ENCODE measurements around the gene DGKQ.

The DGKQ gene

GRCh38 chr4:1018147-1019020 lies 45.0 kb upstream of the DGKQ start:
- TF ChIP-seq EZH2phosphoT487 (conservative IDR thresholded peaks at IDR 0.05; ENCODE audit: low read length), result no peak
- TF ChIP-seq CTCF (IDR thresholded peaks at IDR 0.05; ENCODE audit: insufficient read depth, low read length, poor library complexity, severe bottlenecking), result no peak
- Histone ChIP-seq H3F3A (ENCODE audit: insufficient read depth) (no peaks in the 10 kb centered on the region), H2AFZ (ENCODE audit: low read depth, low read length, severe bottlenecking) (no peak overlapping the region), H3K9me3 (ENCODE audit: insufficient read depth, low read length) (no peaks in the 10 kb centered on the region), H4K20me1 (ENCODE audit: low read depth, low read length) (no peaks in the 10 kb centered on the region), H3K4me3 (ENCODE audit: insufficient read depth, low read length, poor library complexity, severe bottlenecking) (no peak overlapping the region), H3K27ac (ENCODE audit: low read depth, low read length) (no peak overlapping the region), H3K9ac (ENCODE audit: low read length) (no peak overlapping the region), H3K4me2 (ENCODE audit: low read depth, low read length, poor library complexity, severe bottlenecking) (no peak overlapping the region), H3K27me3 (ENCODE audit: low read length) (no peaks in the 10 kb centered on the region), H3K36me3 (ENCODE audit: low read length) (no peaks in the 10 kb centered on the region), H3K9me2 (replicated peaks; ENCODE audit: insufficient read depth, low read length) (no peaks in the 10 kb centered on the region), H3K79me2 (ENCODE audit: insufficient read depth, low read length) (no peaks in the 10 kb centered on the region)

GRCh38 chr4:1017706-1018105 lies 44.3 kb upstream of the DGKQ start:
- TF ChIP-seq EZH2phosphoT487 (conservative IDR thresholded peaks at IDR 0.05; ENCODE audit: low read length), result no peak
- no peak for TF ChIP-seq CTCF (IDR thresholded peaks at IDR 0.05; ENCODE audit: insufficient read depth, low read length, poor library complexity, severe bottlenecking)
- Histone ChIP-seq H3K27ac (ENCODE audit: low read depth, low read length) (no peak overlapping the region), H3K9ac (ENCODE audit: low read length) (no peak overlapping the region)

GRCh38 chr4:1017211-1017610 lies 43.8 kb upstream of the DGKQ start:
- no peak overlapping the region for H3K27ac ChIP-seq (ENCODE audit: low read depth, low read length)
- no peaks in the 10 kb centered on the region for H3F3A ChIP-seq (ENCODE audit: insufficient read depth)
- H3K9me2 ChIP-seq (replicated peaks; ENCODE audit: insufficient read depth, low read length), result no peaks in the 10 kb centered on the region
- no peaks in the 10 kb centered on the region for H3K36me3 ChIP-seq (ENCODE audit: low read length)
- H3K27me3 ChIP-seq (ENCODE audit: low read length), result no peaks in the 10 kb centered on the region
- no peaks in the 10 kb centered on the region for H3K9me3 ChIP-seq (ENCODE audit: insufficient read depth, low read length)
- no peak overlapping the region for H3K4me2 ChIP-seq (ENCODE audit: low read depth, low read length, poor library complexity, severe bottlenecking)
- H3K79me2 ChIP-seq (ENCODE audit: insufficient read depth, low read length), result no peaks in the 10 kb centered on the region
- TF ChIP-seq EZH2phosphoT487 (conservative IDR thresholded peaks at IDR 0.05; ENCODE audit: low read length) (no peak), CTCF (IDR thresholded peaks at IDR 0.05; ENCODE audit: insufficient read depth, low read length, poor library complexity, severe bottlenecking) (no peak)
- no peaks in the 10 kb centered on the region for H4K20me1 ChIP-seq (ENCODE audit: low read depth, low read length)
- no peak overlapping the region for H3K9ac ChIP-seq (ENCODE audit: low read length)
- H3K4me3 ChIP-seq (ENCODE audit: insufficient read depth, low read length, poor library complexity, severe bottlenecking), result no peak overlapping the region
- H2AFZ ChIP-seq (ENCODE audit: low read depth, low read length, severe bottlenecking), result no peak overlapping the region

More at GRCh38 chr4:1017706-1018105, 44.3 kb upstream of the DGKQ start:
- no peaks in the 10 kb centered on the region for H3K27me3 ChIP-seq (ENCODE audit: low read length)
- H3K9me2 ChIP-seq (replicated peaks; ENCODE audit: insufficient read depth, low read length), result no peaks in the 10 kb centered on the region
- H3K9me3 ChIP-seq (ENCODE audit: insufficient read depth, low read length), result no peaks in the 10 kb centered on the region
- H4K20me1 ChIP-seq (ENCODE audit: low read depth, low read length), result no peaks in the 10 kb centered on the region
- H3K4me3 ChIP-seq (ENCODE audit: insufficient read depth, low read length, poor library complexity, severe bottlenecking), result no peak overlapping the region
- H3F3A ChIP-seq (ENCODE audit: insufficient read depth), result no peaks in the 10 kb centered on the region
- H3K79me2 ChIP-seq (ENCODE audit: insufficient read depth, low read length), result no peaks in the 10 kb centered on the region
- H2AFZ ChIP-seq (ENCODE audit: low read depth, low read length, severe bottlenecking), result no peak overlapping the region
- H3K4me2 ChIP-seq (ENCODE audit: low read depth, low read length, poor library complexity, severe bottlenecking), result no peak overlapping the region
- H3K36me3 ChIP-seq (ENCODE audit: low read length), result no peaks in the 10 kb centered on the region

Measured in SU-DHL-6 (cell line).